D721Med (cell line): Measurements from ENCODE around the gene WDR17.

Experiments used
- DNase-seq: peaks from one replicate; pipeline ENCODE4 v3.0.0; 2011; ENCODE audit warnings: low spot score; ENCODE audit not compliant: insufficient read length
- FAIRE-seq: peaks from 2 replicates; lab custom pipeline; 2011; peaks lifted over from hg19 to GRCh38; lab: Jason Lieb, UNC
- CTCF ChIP-seq: IDR thresholded peaks from 2 replicates; pipeline ENCODE4 v1.5.1; 2012; ENCODE audit warnings: mild to moderate bottlenecking, control low read depth; ENCODE audit not compliant: insufficient read depth; ENCODE audit errors: missing control alignments

Gene WDR17

GRCh38 chr4:176222149-176222548 lies 156.5 kb downstream of the WDR17 start:
- no peak for TF ChIP-seq CTCF
- no peak for DNase-seq
- FAIRE-seq = no peak

GRCh38 chr4:176223561-176223960 lies 157.9 kb downstream of the WDR17 start:
- FAIRE-seq = no peak
- TF ChIP-seq CTCF = no peak
- no peak for DNase-seq

- DNase-seq (no peak), FAIRE-seq (no peak)
- TF ChIP-seq CTCF = no peak
Observed at GRCh38 chr4:176226736-176227135, 161.1 kb downstream of the WDR17 start.

GRCh38 chr4:176229645-176230044 lies 164.0 kb downstream of the WDR17 start:
- TF ChIP-seq CTCF = no peak
- FAIRE-seq = no peak
- DNase-seq = no peak
